Measurements from ENCODE around the gene DYRK1B.
"Not testable (repeated sequence)": the region's sequence is repeated elsewhere in the genome, so short reads cannot be mapped to it uniquely, and the experiment has no call there.

Gene DYRK1B

GRCh38 chr19:39829702-39830275 lies 4.2 kb downstream of the DYRK1B start:
- DNase-seq = no peak

- DNase-seq = peak; percentile 19
Observed at GRCh38 chr19:39828654-39829032, 5.3 kb downstream of the DYRK1B start.

- no peak for DNase-seq
Observed at GRCh38 chr19:39828015-39828653, 5.8 kb downstream of the DYRK1B start.

GRCh38 chr19:39827216-39827615 lies 6.7 kb downstream of the DYRK1B start:
- DNase-seq = no peak

GRCh38 chr19:39826311-39826945 lies 7.5 kb downstream of the DYRK1B start:
- no peak for DNase-seq

GRCh38 chr19:39825531-39826076 lies 8.4 kb downstream of the DYRK1B start:
- no peak for DNase-seq

- no peak for DNase-seq
Observed at GRCh38 chr19:39825093-39825463, 8.9 kb downstream of the DYRK1B start.

GRCh38 chr19:39824143-39825092 lies 9.5 kb downstream of the DYRK1B start:
- DNase-seq = peak; percentile 90

- DNase-seq = no peak
Observed at GRCh38 chr19:39823686-39824085, 10.3 kb downstream of the DYRK1B start.

GRCh38 chr19:39820696-39821095 lies 13.3 kb downstream of the DYRK1B start:
- no peak for DNase-seq

- DNase-seq = no peak
Observed at GRCh38 chr19:39819786-39820185, 14.2 kb downstream of the DYRK1B start.

- DNase-seq = no peak
Observed at GRCh38 chr19:39818626-39819097, 15.3 kb downstream of the DYRK1B start.

GRCh38 chr19:39817888-39818561 lies 15.9 kb downstream of the DYRK1B start:
- no peak for DNase-seq

- DNase-seq = no peak
Observed at GRCh38 chr19:39816287-39817048, 17.5 kb downstream of the DYRK1B start.

GRCh38 chr19:39814595-39814994 lies 19.4 kb downstream of the DYRK1B start:
- no peak for DNase-seq

- not testable (repeated sequence) for DNase-seq
Observed at GRCh38 chr19:39814111-39814510, 19.9 kb downstream of the DYRK1B start.

- no peak for DNase-seq
Observed at GRCh38 chr19:39813264-39813993, 20.5 kb downstream of the DYRK1B start.

GRCh38 chr19:39811064-39811463 lies 22.9 kb downstream of the DYRK1B start:
- DNase-seq = no peak

- DNase-seq = no peak
Observed at GRCh38 chr19:39810424-39810823, 23.5 kb downstream of the DYRK1B start.

- no peak for DNase-seq
Observed at GRCh38 chr19:39809368-39809767, 24.6 kb downstream of the DYRK1B start.

GRCh38 chr19:39808688-39809087 lies 25.3 kb downstream of the DYRK1B start:
- DNase-seq = not testable (repeated sequence)
